Astrocyte of the spinal cord (primary cell): ENCODE measurements around the gene FBXL7.
"Not testable (repeated sequence)": the region's sequence is repeated elsewhere in the genome, so short reads cannot be mapped to it uniquely, and the experiment has no call there.

Experiments
- DNase-seq: peaks from one replicate; pipeline ENCODE4 v3.0.0; 2011; ENCODE audit warnings: low read depth, low spot score
- H3K4me3 ChIP-seq: 2 replicates; pipeline ENCODE4 v1.5.1; 2011; ENCODE audit warnings: low read depth, mild to moderate bottlenecking, low read length, moderate library complexity
- CTCF ChIP-seq: IDR thresholded peaks from 2 replicates; pipeline ENCODE4 v1.5.1; 2012; ENCODE audit warnings: low read depth, mild to moderate bottlenecking, low read length, inconsistent platforms
- in situ Hi-C: cut with HindIII; loops from 2 replicates; pipeline ENCODE4 v1.10.0; 2017; ENCODE audit warnings: low sequenced_read_pairs

The FBXL7 gene

GRCh38 chr5:15858326-15858725 lies 358.3 kb downstream of the FBXL7 start:
- in situ Hi-C loops, result no loop called here
- no peak overlapping the region for H3K4me3 ChIP-seq
- no peak for DNase-seq
- no peak for TF ChIP-seq CTCF

DNA sequence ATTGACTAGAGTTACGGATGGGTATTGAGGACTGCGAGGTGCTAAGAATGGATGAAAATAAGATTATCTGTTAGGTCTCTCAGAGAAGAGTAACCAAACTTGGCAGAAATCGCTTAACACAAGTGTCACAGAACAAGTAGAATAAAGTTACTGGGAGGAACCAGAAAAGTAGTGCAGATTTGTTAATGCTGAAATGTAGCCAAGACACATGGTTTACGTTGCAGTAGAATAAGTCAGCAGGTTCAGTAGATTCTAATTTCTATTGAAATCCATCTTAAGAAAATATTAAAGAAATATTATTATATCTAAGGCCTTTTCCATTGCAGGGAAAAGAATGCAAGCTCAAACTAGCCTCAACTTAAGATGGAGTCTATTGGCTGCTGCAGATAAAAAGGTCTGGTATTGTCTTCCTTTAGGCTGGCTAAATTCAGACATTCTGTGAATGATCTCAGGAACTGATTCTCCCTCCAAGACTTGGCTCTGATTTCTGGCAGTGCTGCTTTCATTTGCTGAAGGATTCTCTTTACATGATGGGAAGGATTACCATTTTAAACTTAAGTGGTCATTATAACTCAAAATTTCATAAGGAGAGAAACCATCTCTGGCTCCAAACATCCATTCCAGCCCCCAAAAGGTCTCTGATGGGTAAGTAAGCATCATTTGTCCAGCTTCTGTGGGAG lies 364.7 kb downstream of the FBXL7 start:
- in situ Hi-C loops, result no loop called here
- DNase-seq, result no peak
- no peak for TF ChIP-seq CTCF
- H3K4me3 ChIP-seq, result no peak overlapping the region

DNA sequence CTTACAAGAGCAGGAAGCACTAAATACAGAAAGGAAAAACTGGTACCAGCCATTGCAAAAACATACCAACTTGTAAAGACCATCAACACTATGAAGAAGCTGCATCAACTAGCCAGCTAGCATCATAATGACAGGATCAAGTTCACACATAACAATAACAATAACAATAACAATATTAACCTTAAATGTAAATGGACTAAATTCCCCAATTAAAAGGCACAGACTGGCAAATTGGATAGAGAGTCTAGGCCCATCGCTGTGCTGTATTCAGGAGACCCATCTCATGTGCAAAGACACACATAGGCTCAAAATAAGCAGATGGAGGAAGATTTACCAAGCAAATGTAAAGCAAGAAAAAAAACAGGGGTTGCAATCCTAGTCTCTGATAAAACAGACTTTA lies 372.3 kb downstream of the FBXL7 start:
- H3K4me3 ChIP-seq, DNase-seq, in situ Hi-C loops: not testable (repeated sequence)

DNA sequence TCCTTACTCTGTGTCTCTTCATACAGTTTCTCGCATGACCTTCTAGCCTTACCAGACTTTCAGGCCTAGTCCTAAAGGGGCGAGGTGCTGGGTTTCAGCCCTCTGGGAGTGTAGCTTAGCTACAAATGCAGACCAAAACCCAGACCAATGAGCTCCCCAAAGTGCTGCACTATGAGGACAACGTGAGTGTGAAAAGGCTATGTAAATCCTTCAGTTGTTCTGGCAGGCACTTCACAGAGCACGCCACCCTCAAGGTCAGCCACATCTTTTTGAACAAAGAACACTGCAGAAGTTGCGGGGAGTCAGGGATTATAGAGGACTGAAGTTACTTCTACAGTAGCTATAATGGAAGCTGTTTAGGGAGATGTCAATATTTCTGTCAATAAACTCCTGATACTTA lies 377.9 kb downstream of the FBXL7 start:
- no peak overlapping the region for H3K4me3 ChIP-seq
- in situ Hi-C loops, result no loop called here

DNA sequence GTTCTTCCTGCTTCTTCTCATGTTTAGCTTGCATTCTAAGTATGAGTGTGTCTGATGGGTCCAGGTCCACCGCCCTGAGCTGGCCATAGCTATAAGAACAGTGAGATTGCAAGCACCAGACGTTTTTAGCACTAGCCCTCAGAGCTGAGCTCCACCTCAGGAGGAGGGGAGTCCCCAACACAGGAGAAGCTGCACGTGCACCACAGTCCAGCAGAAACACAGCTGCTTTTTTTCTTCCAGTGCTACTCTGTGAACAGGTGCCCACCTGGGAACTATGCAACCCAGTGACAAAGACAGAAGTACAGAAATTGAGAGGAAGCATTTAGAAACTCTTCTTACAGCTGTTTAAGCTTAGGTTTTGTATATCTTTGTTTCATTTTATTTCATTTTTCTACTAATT lies 380.2 kb downstream of the FBXL7 start:
- in situ Hi-C loops, result no loop called here
- TF ChIP-seq CTCF, result no peak
- no peak overlapping the region for H3K4me3 ChIP-seq
- no peak for DNase-seq

More for the DNA sequence above, 377.9 kb downstream of the FBXL7 start:
- no peak for TF ChIP-seq CTCF
- no peak for DNase-seq

DNA sequence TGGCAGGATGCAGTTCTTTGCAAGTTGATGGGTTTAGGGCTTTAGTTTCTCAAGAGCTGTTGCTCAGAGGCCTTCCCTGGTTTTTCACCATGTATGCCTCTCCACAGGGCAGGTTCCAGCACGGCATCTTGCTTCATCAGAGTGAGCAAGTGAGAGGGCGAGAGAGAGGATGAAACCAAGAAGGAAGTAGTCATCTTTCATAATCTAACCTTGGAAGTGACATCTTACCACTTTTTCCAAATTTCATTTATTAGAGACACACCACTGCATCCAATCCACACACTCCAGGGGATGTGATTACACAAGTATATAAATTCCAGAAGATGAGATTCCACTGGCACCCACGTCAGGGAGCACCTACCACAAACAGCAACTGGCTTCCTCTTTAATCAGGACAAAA lies 385.2 kb downstream of the FBXL7 start:
- TF ChIP-seq CTCF, result no peak
- in situ Hi-C loops, result no loop called here
- H3K4me3 ChIP-seq, result no peak overlapping the region
- DNase-seq, result peak; percentile 23

DNA sequence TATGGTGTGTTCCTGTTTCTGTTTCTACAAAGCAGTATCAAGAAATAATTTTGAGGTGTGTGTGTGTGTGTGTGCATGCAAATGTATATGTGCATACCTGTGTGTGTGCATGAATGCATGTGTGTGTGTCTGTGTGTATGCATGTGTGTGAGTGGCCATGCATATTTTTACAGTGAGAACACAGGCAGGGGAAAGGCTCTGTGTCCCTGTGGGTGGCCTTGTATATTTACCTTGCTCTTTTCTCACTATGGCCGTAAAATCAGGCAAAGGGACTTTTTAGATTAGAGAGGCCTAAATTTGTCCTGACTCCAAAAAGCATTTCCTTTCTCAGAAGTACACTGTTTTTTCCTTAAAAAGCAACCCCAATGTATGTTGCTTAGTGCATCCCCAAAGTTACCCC lies 386.2 kb downstream of the FBXL7 start:
- in situ Hi-C loops, result no loop called here
- no peak for DNase-seq
- no peak for TF ChIP-seq CTCF
- H3K4me3 ChIP-seq, result no peak overlapping the region
